Measurements from ENCODE around the gene SAA2. TPM values are rescaled to one million over a fixed set of nuclear protein-coding genes. Genes with fewer than 3 reads are reported as not detected.

SAA2 gene
- total RNA-seq, 1 donor from 2014 or later = not detected

DNA sequence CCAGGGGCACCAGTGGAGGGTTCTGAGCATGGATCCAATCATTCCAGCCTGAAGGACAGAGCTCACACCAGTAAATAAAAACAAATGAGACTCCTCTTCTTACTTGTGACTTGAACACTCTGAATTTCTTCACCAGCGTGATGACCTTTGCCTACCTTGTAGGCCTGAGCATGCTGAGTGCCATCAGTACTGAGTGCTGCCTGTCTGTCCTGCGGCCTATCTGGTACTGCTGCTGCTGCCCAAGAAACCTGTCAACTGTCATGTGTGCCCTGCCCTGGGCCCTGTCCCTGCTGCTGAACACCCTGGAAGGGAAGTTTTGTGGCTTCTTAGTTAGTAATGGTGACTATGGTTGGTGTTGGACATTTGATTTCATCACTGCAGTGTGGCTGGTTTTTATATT, 51.9 kb downstream of the SAA2 start:
- Mint-ChIP-seq H3K36me3 (no peaks in the 10 kb centered on the region), H3K9me3 (no peaks in the 10 kb centered on the region), H3K4me3 (no peak overlapping the region), H3K4me1 (ENCODE audit: unreplicated experiment) (peaks cover 5% of the 10 kb centered on the region), H3K27me3 (peaks cover 32% of the 10 kb centered on the region), H3K27ac (no peak overlapping the region)
- no peak for DNase-seq (ENCODE audit: extremely low spot score, unreplicated experiment)
- TF ChIP-seq CTCF (conservative IDR thresholded peaks at IDR 0.05) = no peak

Other genes with a start within 250 kb of the SAA2 start
- gene SERGEF, start 235.6 kb downstream of the SAA2 start, total RNA-seq (ENCODE audit: low replicate concordance) = 26.4 and 27.1 TPM in 2 replicates
- 20.5 and 45.5 TPM in 2 replicates for gene TPH1, start 202.4 kb downstream of the SAA2 start, total RNA-seq (ENCODE audit: low replicate concordance)
- 19.8 and 29.9 TPM in 2 replicates for gene SAAL1, start 142.6 kb downstream of the SAA2 start, total RNA-seq (ENCODE audit: low replicate concordance)
- gene MRGPRX3, start 116.1 kb downstream of the SAA2 start, total RNA-seq (ENCODE audit: low replicate concordance) = not detected in 2 replicates
- not detected in 2 replicates for gene MRGPRX4, start 75.8 kb downstream of the SAA2 start, total RNA-seq (ENCODE audit: low replicate concordance)
- gene SAA4, start 11.9 kb downstream of the SAA2 start, total RNA-seq (ENCODE audit: low replicate concordance) = not detected in 2 replicates
- gene SAA1, start 17.6 kb upstream of the SAA2 start, total RNA-seq (ENCODE audit: low replicate concordance) = not detected in 2 replicates
- 18.1 and 18.9 TPM in 2 replicates for gene HPS5, start 73.5 kb upstream of the SAA2 start, total RNA-seq (ENCODE audit: low replicate concordance)
- 38.9 and 41.6 TPM in 2 replicates for gene GTF2H1, start 73.9 kb upstream of the SAA2 start, total RNA-seq (ENCODE audit: low replicate concordance)
- 147 and 173 TPM in 2 replicates for gene LDHA, start 145.9 kb upstream of the SAA2 start, total RNA-seq (ENCODE audit: low replicate concordance)
- gene LDHC, start 163.7 kb upstream of the SAA2 start, total RNA-seq (ENCODE audit: low replicate concordance) = 0.63 and 1.1 TPM in 2 replicates
- gene LDHAL6A, start 207.2 kb upstream of the SAA2 start, total RNA-seq (ENCODE audit: low replicate concordance) = not detected in 2 replicates